Activated naive CD4-positive, alpha-beta T cell treated with anti-CD3 and anti-CD28 coated beads, Interleukin-2, amount 50 U/mL, for 72 hours (primary cell): ENCODE measurements around the gene HOXD11. TPM values are rescaled to one million over a fixed set of nuclear protein-coding genes. Genes with fewer than 3 reads are reported as not detected.

ENCODE experiments used
- ATAC-seq, 2 donors: fragments of 150-1000 bp; cut with Tn5 transposase; 2 replicates each; pipeline ENCODE4 v1.10.0; 2021; ENCODE audit warnings: mild to moderate bottlenecking in 2 of 2, moderate library complexity in 2 of 2
- DNase-seq, 2 donors: peaks; one replicate each; pipeline ENCODE4 v3.0.0; 2021 to 2022; ENCODE audit warnings: low spot score in 2 of 2
- H3K27ac Mint-ChIP-seq, 2 donors: one replicate each; pipeline ENCODE4 v1.8.0; 2022; ENCODE audit warnings: mild to moderate bottlenecking in 2 of 2, mixed read lengths in 2 of 2
- H3K36me3 Mint-ChIP-seq, 2 donors: one replicate each; pipeline ENCODE4 v1.8.0; 2022; ENCODE audit warnings: mixed read lengths in 2 of 2
- H3K9me3 Mint-ChIP-seq, 2 donors: one replicate each; pipeline ENCODE4 v1.8.0; 2022; ENCODE audit warnings: mixed read lengths in 2 of 2
- total RNA-seq, 2 donors: library from RNA; stranded (reverse); gene quantifications; one replicate each; pipeline ENCODE4 v1.2.3, GENCODE V29; 2022

Gene HOXD11
- total RNA-seq, 2 donors from 2014 or later = not detected

GRCh38 chr2:176109192-176109901 is 2.3 kb downstream of the HOXD11 start:
- H3K36me3 Mint-ChIP-seq = peaks cover 17 to 36% of the 10 kb centered on the region in 2 donors
- peak overlapping the region in 1 of 2 donors; percentile 85 for H3K27ac Mint-ChIP-seq
- H3K9me3 Mint-ChIP-seq = peaks cover 0 to 6% of the 10 kb centered on the region in 2 donors
- DNase-seq = no peak
- no peak for ATAC-seq

DNA sequence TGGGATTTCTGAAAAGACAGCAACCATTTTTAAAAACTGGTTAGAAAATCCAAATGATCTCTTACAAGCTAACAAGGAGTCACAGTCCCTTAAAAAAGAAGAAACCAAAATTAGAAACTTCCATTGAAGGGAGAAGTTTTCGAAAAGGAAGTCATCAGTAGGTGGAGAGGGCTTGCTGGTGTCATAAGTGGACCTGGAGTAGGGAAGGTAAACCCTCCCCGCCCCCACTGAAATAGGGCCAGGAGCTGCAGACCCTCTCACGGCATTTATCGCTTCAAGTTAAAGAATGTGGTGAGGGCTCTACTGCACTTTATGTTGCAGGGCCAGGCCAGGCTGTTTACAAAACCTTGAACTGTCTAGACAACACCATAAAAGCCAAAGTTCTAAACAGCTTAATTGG is 2.9 kb downstream of the HOXD11 start:
- Mint-ChIP-seq H3K36me3 (peaks cover 17 to 35% of the 10 kb centered on the region in 2 donors), H3K27ac (peak overlapping the region in 1 of 2 donors; percentile 85), H3K9me3 (peaks cover 0 to 6% of the 10 kb centered on the region in 2 donors)
- DNase-seq (no peak), ATAC-seq (no peak)

DNA sequence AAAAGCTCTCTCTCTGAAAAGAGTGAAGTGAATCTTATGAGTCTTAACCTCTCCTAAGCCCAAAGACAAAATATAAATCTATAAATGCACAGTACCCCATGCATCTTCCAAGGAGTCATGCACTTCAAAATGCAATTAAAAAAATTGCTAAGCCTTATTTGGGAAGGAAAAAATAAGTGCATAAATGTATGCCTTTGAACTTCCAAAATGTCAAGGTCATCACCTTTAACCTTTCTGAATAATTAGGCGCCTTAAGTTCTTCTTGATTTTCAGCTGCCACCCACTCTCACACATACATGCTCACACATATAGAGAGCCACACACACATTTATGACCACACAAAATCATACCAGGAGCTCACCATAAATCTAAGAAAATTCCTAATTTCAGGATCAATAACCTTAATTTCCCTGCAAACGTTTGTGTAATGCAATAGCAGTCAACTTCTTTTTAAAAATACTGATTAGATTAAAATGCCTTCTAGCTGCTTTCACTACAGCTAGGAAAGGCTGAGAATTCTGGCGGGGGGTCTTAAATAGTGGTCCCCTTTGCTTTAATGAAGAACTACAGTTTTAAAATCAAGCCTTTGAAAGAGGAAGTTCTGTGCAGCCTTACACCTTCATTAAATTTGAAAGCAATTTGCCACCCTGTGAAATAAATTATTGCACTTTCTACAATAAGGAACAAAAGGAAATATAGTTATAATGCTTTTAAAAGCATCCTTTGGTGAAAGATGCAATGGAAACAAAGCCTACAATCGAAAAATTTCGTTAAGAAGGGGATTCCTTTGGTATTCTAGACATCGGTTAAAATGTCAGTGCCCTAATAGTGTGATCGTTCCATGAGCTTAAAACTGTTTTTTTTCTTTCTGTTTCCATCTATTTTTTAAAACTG is 3.6 kb downstream of the HOXD11 start:
- Mint-ChIP-seq H3K9me3 (peaks cover 0 to 6% of the 10 kb centered on the region in 2 donors), H3K36me3 (peaks cover 17 to 27% of the 10 kb centered on the region in 2 donors), H3K27ac (peak overlapping the region in 1 of 2 donors; percentile 87)
- no peak for ATAC-seq
- DNase-seq = no peak

DNA sequence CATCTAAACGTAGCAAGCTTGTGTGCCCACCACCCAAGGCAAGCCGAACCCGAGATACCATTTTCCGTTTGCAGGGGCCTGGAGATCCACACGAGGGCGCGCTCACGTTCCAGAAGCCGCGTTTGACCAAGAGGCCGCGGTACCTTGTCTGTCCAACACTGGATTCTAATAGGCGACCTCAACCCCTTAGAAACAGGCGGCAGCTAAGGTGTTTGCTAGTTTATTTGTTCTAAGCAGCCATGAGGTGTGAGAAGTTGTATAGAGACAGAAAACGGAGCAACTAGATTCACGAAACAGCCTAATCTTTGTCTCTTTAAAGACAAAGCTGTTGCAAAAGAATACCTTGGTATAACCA is 4.2 kb downstream of the HOXD11 start:
- peaks cover 17 to 25% of the 10 kb centered on the region in 2 donors for H3K36me3 Mint-ChIP-seq
- no peak for ATAC-seq
- H3K27ac Mint-ChIP-seq = peak overlapping the region in 1 of 2 donors; percentile 87
- no peak for DNase-seq
- H3K9me3 Mint-ChIP-seq = peaks cover 0 to 6% of the 10 kb centered on the region in 2 donors

DNA sequence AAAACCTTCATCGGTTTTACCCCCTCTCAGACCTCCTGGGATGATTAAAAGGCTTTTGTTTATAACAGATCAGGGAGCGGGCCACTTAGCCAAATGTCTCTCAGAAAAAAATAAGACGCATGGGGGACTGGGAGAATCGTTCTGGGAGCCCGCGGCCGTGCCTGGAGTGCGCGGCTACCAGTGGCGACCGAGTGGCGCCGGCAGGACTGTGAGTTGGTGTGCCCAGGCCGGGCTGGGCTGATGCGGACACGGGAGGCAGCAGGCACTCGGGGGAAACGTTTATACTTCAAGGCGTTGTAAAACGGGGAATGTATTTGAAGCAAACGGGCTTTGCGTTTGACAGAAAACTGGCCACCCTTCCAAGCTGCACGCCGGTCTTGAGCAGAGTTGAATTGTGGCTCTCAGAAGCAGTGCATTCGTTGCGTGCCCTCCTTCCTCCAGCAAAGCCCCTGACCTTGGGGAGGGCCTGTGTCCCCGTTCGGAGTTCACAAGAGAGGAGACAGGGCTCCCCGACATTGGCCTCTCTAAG is 4.8 kb downstream of the HOXD11 start:
- peaks cover 2 to 6% of the 10 kb centered on the region in 2 donors for H3K9me3 Mint-ChIP-seq
- H3K36me3 Mint-ChIP-seq = peaks cover 23 to 31% of the 10 kb centered on the region in 2 donors
- DNase-seq (no peak), ATAC-seq (no peak)
- H3K27ac Mint-ChIP-seq = no peak overlapping the region

GRCh38 chr2:176112375-176113302 is 5.6 kb downstream of the HOXD11 start:
- ATAC-seq = no peak
- DNase-seq = no peak
- H3K9me3 Mint-ChIP-seq = peaks cover 4 to 6% of the 10 kb centered on the region in 2 donors
- no peak overlapping the region for H3K27ac Mint-ChIP-seq
- H3K36me3 Mint-ChIP-seq = peaks cover 28 to 37% of the 10 kb centered on the region in 2 donors

DNA sequence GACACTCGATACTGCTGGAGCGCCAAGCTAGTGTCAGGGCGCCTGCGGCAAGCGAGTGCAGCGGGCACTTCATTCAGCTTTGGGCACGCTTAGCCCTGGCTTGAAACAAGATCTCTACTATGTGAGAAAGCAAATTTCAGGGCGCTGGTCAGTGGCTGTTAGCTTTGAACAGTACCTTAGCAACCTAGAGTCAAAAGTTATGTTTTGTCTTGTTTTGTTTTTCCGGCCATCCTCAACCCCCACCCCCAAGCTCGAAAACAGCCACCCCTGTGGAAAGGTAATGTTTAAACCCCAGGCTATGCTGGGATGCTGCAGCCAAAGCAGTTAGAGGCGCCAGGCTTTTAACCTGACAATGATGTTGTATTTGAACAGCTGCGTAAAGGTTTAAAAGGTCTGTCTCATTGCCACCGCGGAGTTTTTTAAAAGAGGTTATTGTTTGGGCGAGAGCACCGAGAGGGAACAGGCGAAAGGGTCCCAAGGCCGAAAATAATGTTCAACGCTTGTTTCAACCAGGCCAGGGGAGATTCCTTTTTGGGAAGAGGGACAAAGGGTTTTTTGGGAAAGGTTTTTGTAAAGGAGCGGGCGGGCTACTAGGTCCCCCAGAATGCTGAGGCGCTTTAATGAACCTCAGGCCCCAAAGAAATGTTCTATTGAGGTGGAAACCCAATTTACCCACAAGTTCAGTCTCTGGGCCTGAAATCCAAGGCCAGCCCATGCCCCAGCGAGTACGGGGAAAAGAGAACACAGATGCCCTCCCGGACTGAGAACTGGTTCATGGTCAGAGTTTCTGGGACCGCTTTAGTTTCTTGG is 7.2 kb downstream of the HOXD11 start:
- Mint-ChIP-seq H3K9me3 (peaks cover 5 to 11% of the 10 kb centered on the region in 2 donors), H3K36me3 (peaks cover 34 to 47% of the 10 kb centered on the region in 2 donors), H3K27ac (no peak overlapping the region)
- ATAC-seq (no peak), DNase-seq (no peak)

DNA sequence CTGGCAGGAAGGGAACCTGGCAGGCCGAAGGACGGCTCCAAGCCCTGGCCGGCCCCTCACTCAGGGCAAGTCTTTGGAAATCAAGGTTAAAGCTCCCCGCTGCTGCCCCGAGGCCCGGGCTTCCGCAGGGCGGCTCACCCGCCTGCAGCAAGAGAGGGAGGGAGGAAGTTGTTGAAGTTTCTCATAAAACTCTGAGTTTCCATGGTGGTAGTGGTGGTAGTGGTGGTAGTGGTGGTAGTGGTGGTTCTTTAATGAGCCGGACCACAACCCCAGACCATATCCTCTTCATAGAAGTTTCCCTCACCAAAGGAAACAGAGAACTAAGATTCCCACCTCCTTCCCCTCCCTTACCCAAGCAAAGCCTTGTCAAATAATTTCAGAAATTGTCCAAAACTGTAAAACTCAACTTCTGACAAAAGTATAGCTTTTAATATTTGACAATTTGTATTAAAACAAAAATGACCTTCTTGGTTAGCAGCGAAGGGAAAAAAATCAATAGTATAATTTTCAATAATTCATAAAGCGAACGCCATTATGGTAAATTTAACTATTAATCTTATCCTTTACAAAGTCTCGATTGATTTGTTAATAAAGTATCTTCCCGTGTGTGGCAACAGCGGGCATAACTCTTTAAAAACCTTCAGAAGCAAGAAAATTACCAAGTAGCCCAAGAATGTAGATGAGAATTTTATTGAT is 8.0 kb downstream of the HOXD11 start:
- ATAC-seq (no peak), DNase-seq (no peak)
- Mint-ChIP-seq H3K36me3 (peaks cover 30 to 45% of the 10 kb centered on the region in 2 donors), H3K27ac (no peak overlapping the region), H3K9me3 (peaks cover 0 to 11% of the 10 kb centered on the region in 2 donors)

DNA sequence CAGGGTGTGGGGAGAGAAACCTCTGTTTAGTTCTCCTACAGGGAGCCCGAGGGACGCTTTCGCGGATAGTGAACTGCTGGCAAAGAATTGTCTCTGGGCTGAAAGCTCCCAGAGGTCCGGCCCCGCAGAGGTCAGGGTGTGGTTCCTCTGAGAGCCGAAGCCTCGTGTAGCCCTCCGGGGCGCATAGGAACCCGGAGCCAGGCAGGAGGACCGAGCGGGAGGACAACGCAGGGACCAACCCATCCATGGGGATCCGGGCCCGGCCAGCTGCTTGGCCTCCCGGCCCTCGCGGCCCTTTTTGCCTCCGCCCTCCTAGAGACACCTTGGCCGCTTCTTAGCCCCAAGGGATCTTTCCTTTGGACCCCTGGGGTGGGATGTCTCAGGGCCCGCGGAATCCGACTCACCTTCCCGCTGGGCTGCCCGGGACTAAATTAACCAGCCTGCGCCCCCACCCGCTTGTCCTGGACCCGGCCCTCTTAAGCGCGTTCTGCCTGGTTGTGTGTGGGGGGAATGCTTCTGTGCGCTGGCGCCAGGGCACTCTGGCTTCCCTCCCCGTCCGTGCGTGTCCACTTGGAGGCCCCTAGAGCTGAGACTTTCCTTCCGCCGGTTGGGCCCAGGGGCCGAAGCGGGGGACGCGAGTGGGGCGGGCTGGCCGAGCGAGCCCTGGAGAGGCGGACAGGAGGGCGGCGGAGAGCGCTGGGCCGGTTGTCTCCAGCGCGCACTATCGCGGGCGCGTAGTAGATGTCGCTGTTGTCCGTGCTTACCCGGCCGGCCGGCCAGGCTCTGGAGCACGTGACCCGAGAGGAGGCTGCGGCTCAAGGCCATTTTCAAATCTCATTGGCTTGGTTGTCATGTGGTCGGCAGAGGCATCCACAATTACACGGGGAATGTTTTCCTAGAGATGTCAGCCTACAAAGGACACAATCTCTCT is 9.1 kb downstream of the HOXD11 start, which contains the start of gene HOXD10:
Gene HOXD10, plus strand, starts transcription at position 896 of the 931 bp plus-strand sequence. CDS start 56 bp downstream, outside the sequence.
- DNase-seq (no peak), ATAC-seq (no peak)
- Mint-ChIP-seq H3K9me3 (peaks cover 0 to 11% of the 10 kb centered on the region in 2 donors), H3K36me3 (peaks cover 30 to 50% of the 10 kb centered on the region in 2 donors), H3K27ac (no peak within 1 kb of the TSS)

GRCh38 chr2:176117162-176117822 is 10.2 kb downstream of the HOXD11 start:
- H3K27ac Mint-ChIP-seq = no peak overlapping the region

DNA sequence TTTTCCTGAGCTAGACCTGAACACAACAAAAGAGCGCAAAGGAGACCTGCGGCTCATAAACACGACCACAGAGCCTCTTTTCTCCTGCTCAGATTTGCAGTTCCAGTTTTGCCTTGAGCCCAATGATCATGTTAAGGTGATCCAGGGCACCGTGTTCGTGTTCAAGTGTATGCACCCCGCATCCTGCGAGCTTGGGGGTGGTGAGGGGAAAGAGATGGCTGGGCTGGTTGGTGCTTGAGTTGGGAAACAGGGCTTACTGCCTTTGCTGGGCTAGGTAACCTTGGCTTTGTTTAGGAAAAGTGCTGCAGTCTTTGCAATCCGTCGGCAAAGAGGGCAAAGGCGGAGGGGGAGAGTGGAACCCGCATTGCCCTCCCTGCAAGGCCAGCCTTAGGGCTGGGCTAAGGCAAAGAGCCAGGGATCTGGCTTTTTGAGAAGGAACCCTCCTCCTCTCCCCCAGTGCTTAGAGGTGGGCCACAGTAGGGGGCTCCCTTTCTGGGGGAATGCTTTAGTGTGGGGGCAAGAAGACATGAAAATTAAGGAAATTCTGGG is 10.8 kb downstream of the HOXD11 start:
- ATAC-seq = no peak
- DNase-seq = no peak
- H3K9me3 Mint-ChIP-seq = peaks cover 0 to 11% of the 10 kb centered on the region in 2 donors
- peaks cover 25 to 49% of the 10 kb centered on the region in 2 donors for H3K36me3 Mint-ChIP-seq
- H3K27ac Mint-ChIP-seq = peak overlapping the region in 1 of 2 donors; percentile 81

More at GRCh38 chr2:176117162-176117822, 10.2 kb downstream of the HOXD11 start:
- no peak for ATAC-seq
- peaks cover 0 to 11% of the 10 kb centered on the region in 2 donors for H3K9me3 Mint-ChIP-seq
- H3K36me3 Mint-ChIP-seq = peaks cover 30 to 54% of the 10 kb centered on the region in 2 donors
- no peak for DNase-seq

DNA sequence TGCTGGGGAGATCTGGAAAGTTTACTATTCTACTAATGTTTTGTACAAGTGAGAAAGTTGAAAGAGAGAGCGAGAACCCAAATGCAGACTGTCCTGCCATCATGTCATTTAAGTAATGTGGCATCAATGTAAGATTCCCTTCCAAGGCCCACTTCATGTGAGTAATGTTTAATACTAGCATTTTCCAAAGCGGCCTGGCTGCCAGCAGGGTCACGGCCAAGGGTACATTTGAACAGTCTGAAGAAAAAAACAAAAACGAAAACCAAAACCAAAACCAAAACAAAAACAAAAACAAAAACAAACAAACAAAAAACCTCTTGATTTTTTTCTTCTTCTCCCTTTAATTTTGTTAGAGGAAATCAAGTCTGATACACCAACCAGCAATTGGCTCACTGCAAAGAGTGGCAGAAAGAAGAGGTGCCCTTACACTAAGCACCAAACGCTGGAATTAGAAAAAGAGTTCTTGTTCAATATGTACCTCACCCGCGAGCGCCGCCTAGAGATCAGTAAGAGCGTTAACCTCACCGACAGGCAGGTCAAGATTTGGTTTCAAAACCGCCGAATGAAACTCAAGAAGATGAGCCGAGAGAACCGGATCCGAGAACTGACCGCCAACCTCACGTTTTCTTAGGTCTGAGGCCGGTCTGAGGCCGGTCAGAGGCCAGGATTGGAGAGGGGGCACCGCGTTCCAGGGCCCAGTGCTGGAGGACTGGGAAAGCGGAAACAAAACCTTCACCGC is 11.7 kb downstream of the HOXD11 start:
- ATAC-seq = no peak
- peak overlapping the region in 1 of 2 donors; percentile 74 for H3K27ac Mint-ChIP-seq
- DNase-seq = no peak
- peaks cover 21 to 44% of the 10 kb centered on the region in 2 donors for H3K36me3 Mint-ChIP-seq
- H3K9me3 Mint-ChIP-seq = peaks cover 0 to 11% of the 10 kb centered on the region in 2 donors
